B cell (primary cell): ENCODE data around the gene RPL7A.

Experiments
- CTCF ChIP-seq: fragments of 200-600 bp; IDR thresholded peaks from one replicate; pipeline ENCODE4 v1.8.0; 2022; ENCODE audit warnings: antibody characterized with exemption, mild to moderate bottlenecking
- EZH2 ChIP-seq: IDR thresholded peaks from 2 replicates; pipeline ENCODE4 v1.6.1; 2012; ENCODE audit warnings: borderline replicate concordance, low read depth, mild to moderate bottlenecking, moderate library complexity, low read length; ENCODE audit not compliant: insufficient read depth, poor library complexity, severe bottlenecking

- TF ChIP-seq CTCF (no peak), EZH2 (no peak)
Observed at GRCh38 chr9:133377721-133378216, 29.8 kb downstream of the RPL7A start.
